Neural progenitor cell (in vitro differentiated cells): ENCODE data around the gene RAB20. TPM values are rescaled to one million over a fixed set of nuclear protein-coding genes. Genes with fewer than 3 reads are reported as not detected.
A peak's percentile ranks its signal among the peaks of the same experiment; 100 is the strongest.

Experiments used
- DNase-seq: peaks from one replicate; pipeline ENCODE4 v3.0.0-alpha.2; 2016; ENCODE audit warnings: low spot score
- H2AFZ ChIP-seq: fragments of 200-600 bp; sonication (generic); replicated peaks from 2 replicates; pipeline ENCODE4 v1.6.1; 2016; ENCODE audit warnings: antibody characterized with exemption
- H3F3A ChIP-seq: fragments of 200-600 bp; sonication (generic); 2 replicates; pipeline ENCODE4 v1.6.1; 2016; ENCODE audit warnings: antibody characterized with exemption, low read depth
- H3K27ac ChIP-seq: fragments of 200-600 bp; sonication (generic); 2 replicates; pipeline ENCODE4 v1.5.1; 2016; ENCODE audit warnings: mild to moderate bottlenecking
- H3K27me3 ChIP-seq: fragments of 200-600 bp; sonication (generic); 2 replicates; pipeline ENCODE4 v1.6.1; 2016; ENCODE audit warnings: mild to moderate bottlenecking, moderate library complexity
- H3K36me3 ChIP-seq: fragments of 200-600 bp; sonication (generic); 2 replicates; pipeline ENCODE4 v1.5.1; 2016
- H3K4me1 ChIP-seq: fragments of 200-600 bp; sonication (generic); 2 replicates; pipeline ENCODE4 v1.6.1; 2016; ENCODE audit warnings: mixed run types
- H3K4me2 ChIP-seq: fragments of 200-600 bp; sonication (generic); 2 replicates; pipeline ENCODE4 v1.6.1; 2016
- H3K4me3 ChIP-seq: fragments of 200-600 bp; sonication (generic); 2 replicates; pipeline ENCODE4 v1.5.1; 2016
- H3K79me2 ChIP-seq: fragments of 200-600 bp; sonication (generic); 2 replicates; pipeline ENCODE4 v1.6.1; 2016; ENCODE audit warnings: low read depth
- H3K9ac ChIP-seq: fragments of 200-600 bp; sonication (generic); 2 replicates; pipeline ENCODE4 v1.6.1; 2016
- H3K9me3 ChIP-seq: fragments of 200-600 bp; sonication (generic); 2 replicates; pipeline ENCODE4 v1.5.1; 2016; ENCODE audit warnings: low read depth
- H4K20me1 ChIP-seq: fragments of 200-600 bp; sonication (generic); 2 replicates; pipeline ENCODE4 v1.6.1; 2016; ENCODE audit warnings: low read depth
- H3K27ac Mint-ChIP-seq: 3 replicates; pipeline ENCODE4 v1.8.0; 2021; ENCODE audit warnings: mixed read lengths
- H3K27me3 Mint-ChIP-seq: 2 replicates; pipeline ENCODE4 v1.8.0; 2022; ENCODE audit warnings: low read depth, mild to moderate bottlenecking, inconsistent platforms, moderate library complexity, mixed read lengths; ENCODE audit not compliant: insufficient read depth
- H3K36me3 Mint-ChIP-seq: 3 replicates; pipeline ENCODE4 v1.8.0; 2021; ENCODE audit warnings: mixed read lengths
- H3K4me1 Mint-ChIP-seq: 3 replicates; pipeline ENCODE4 v1.8.0; 2021; ENCODE audit warnings: mixed read lengths
- H3K4me3 Mint-ChIP-seq: 3 replicates; pipeline ENCODE4 v1.8.0; 2021; ENCODE audit warnings: mild to moderate bottlenecking, moderate library complexity, mixed read lengths
- H3K9me3 Mint-ChIP-seq: 3 replicates; pipeline ENCODE4 v1.8.0; 2020; ENCODE audit warnings: mixed read lengths
- EZH2 ChIP-seq: fragments of 200-600 bp; sonication (generic); IDR thresholded peaks from 2 replicates; pipeline ENCODE4 v1.6.1; 2017; ENCODE audit warnings: antibody characterized with exemption, mild to moderate bottlenecking, moderate library complexity
- EZH2phosphoT487 ChIP-seq: fragments of 200-600 bp; sonication (generic); IDR thresholded peaks from 2 replicates; pipeline ENCODE4 v1.6.1; 2017; ENCODE audit warnings: antibody characterized with exemption
- total RNA-seq: library from RNA; depleted of rRNA; stranded (reverse); fragments of >200 nt; gene quantifications from 2 replicates; pipeline ENCODE4 v1.2.3, GENCODE V29; 2015; ENCODE audit warnings: low replicate concordance
- TF ChIP-seq, protein P1 (sequence below): fragments of 200-600 bp; sonication (generic); IDR thresholded peaks from 2 replicates; pipeline ENCODE4 v1.5.1; 2017; ENCODE audit warnings: antibody characterized with exemption, mild to moderate bottlenecking

Gene RAB20
- total RNA-seq, 1 donor from 2014 or later, result 0.58 TPM

DNA sequence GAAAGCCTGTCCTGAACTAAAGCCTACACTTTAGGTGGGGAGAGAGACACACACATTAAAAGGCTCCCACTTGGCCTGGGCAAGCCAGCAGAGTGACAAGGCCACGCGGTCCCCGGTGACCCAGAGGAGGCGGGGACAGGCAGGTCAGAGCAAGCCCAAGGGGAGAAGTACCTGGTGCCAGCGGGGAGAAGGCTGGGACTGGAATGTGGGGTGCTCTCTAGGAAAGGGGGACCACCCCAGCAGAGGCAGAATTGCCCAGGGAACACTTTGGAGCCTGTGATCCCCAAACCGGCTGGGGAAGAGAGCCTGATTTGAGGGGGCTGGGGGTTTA, 82.3 kb downstream of the RAB20 start:
- Mint-ChIP-seq H3K36me3 (peaks cover 22% of the 10 kb centered on the region), H3K4me1 (no peaks in the 10 kb centered on the region), H3K27ac (peak overlapping the region; percentile 80), H3K4me3 (no peak overlapping the region), H3K27me3 (peaks cover 8% of the 10 kb centered on the region), H3K9me3 (no peaks in the 10 kb centered on the region)
- Histone ChIP-seq H3K4me2 (no peak overlapping the region), H3K27me3 (no peaks in the 10 kb centered on the region), H3F3A (no peaks in the 10 kb centered on the region), H3K4me1 (peaks cover 5% of the 10 kb centered on the region), H3K4me3 (no peak overlapping the region), H3K27ac (no peak overlapping the region), H4K20me1 (no peaks in the 10 kb centered on the region), H3K79me2 (no peaks in the 10 kb centered on the region), H2AFZ (no peak overlapping the region), H3K36me3 (no peaks in the 10 kb centered on the region), H3K9ac (no peak overlapping the region), H3K9me3 (no peaks in the 10 kb centered on the region)
- TF ChIP-seq EZH2 (no peak), EZH2phosphoT487 (no peak)
- TF ChIP-seq, protein P1, sequence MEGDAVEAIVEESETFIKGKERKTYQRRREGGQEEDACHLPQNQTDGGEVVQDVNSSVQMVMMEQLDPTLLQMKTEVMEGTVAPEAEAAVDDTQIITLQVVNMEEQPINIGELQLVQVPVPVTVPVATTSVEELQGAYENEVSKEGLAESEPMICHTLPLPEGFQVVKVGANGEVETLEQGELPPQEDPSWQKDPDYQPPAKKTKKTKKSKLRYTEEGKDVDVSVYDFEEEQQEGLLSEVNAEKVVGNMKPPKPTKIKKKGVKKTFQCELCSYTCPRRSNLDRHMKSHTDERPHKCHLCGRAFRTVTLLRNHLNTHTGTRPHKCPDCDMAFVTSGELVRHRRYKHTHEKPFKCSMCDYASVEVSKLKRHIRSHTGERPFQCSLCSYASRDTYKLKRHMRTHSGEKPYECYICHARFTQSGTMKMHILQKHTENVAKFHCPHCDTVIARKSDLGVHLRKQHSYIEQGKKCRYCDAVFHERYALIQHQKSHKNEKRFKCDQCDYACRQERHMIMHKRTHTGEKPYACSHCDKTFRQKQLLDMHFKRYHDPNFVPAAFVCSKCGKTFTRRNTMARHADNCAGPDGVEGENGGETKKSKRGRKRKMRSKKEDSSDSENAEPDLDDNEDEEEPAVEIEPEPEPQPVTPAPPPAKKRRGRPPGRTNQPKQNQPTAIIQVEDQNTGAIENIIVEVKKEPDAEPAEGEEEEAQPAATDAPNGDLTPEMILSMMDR, result no peak
- no peak for DNase-seq

DNA sequence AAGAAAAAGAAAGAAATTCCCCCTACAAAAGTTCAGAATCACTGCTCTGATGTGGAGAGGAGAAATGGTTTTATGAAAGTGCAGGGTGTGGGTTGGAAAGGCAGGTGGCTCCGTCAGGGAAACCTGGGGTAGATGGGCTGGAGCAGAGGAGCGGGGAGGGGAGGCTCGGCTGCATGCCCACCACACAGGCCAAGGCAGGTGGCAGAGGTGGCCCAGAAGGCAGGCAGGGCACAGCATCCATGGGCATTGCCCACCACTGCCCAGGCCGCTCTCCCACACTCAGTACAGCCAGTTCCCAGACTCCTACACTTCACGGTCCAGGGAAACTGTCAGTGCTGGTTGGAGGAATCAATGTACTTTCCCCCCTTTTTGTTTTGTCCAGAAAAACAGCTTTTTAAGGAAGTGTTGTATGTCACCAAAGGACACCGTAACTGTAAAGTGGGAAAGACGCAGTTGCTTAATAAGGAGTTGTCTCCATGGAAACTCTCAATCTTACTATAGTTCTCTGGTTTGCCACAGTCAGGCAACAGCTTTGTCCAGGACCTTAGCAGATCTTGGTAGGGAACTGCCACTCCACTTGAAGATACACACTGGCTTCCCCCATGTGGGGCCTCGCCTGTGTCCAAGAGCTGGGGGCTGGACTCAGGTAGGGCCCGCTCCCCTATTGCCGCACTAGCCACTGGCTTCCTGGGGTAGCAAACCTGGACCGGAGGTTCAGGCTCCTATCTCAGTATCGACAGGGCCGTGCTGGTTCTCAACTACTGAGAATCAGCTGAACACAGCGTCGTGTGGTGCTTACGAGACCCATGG, 82.9 kb downstream of the RAB20 start:
- peak overlapping the region; percentile 80 for H3K27ac Mint-ChIP-seq
- H3K27ac ChIP-seq, result no peak overlapping the region
- peaks cover 27% of the 10 kb centered on the region for H3K36me3 Mint-ChIP-seq

DNA sequence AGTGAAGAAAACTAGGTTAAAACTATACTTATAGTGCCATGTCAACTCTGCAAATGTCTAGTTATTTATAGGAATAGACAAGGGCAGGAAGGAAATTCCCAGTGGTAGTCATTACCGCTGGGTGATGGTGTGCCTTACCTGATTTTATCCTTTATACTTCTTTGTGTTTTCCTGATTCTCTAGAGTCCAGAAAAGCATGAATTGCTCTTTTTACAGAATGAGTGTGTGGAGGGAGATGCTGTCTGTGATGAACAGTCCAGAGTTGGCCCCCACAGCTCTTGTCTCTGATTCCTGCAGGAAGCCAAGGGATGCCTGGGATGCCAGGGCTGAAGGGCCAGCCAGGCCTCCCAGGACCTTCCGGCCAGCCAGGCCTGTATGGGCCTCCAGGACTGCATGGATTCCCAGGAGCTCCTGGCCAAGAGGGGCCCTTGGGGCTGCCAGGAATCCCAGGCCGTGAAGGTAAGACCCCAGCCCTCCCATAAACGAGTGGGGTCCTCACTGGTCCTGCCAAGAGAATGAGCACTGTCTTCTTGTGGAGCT, 83.7 kb downstream of the RAB20 start:
- Histone ChIP-seq H2AFZ (no peak overlapping the region), H3K9ac (no peak overlapping the region), H4K20me1 (no peaks in the 10 kb centered on the region), H3K4me1 (peaks cover 5% of the 10 kb centered on the region), H3K4me3 (no peak overlapping the region), H3K9me3 (no peaks in the 10 kb centered on the region), H3K27me3 (no peaks in the 10 kb centered on the region), H3K36me3 (no peaks in the 10 kb centered on the region), H3K79me2 (no peaks in the 10 kb centered on the region), H3K4me2 (no peak overlapping the region), H3F3A (no peaks in the 10 kb centered on the region), H3K27ac (no peak overlapping the region)
- TF ChIP-seq, protein P1, result no peak
- TF ChIP-seq EZH2 (no peak), EZH2phosphoT487 (no peak)
- Mint-ChIP-seq H3K36me3 (peaks cover 28% of the 10 kb centered on the region), H3K27ac (no peak overlapping the region), H3K4me3 (no peak overlapping the region), H3K27me3 (peaks cover 8% of the 10 kb centered on the region), H3K9me3 (no peaks in the 10 kb centered on the region), H3K4me1 (no peaks in the 10 kb centered on the region)
- no peak for DNase-seq

More for the DNA sequence above, 82.9 kb downstream of the RAB20 start:
- H3K4me3 ChIP-seq, result no peak overlapping the region
- no peak overlapping the region for H3K4me2 ChIP-seq
- Mint-ChIP-seq H3K27me3 (peaks cover 8% of the 10 kb centered on the region), H3K4me3 (no peak overlapping the region), H3K9me3 (no peaks in the 10 kb centered on the region), H3K4me1 (no peaks in the 10 kb centered on the region)
- H3K9ac ChIP-seq, result no peak overlapping the region
- H3F3A ChIP-seq, result no peaks in the 10 kb centered on the region
- H3K36me3 ChIP-seq, result no peaks in the 10 kb centered on the region
- no peaks in the 10 kb centered on the region for H3K79me2 ChIP-seq
- TF ChIP-seq EZH2phosphoT487 (no peak), EZH2 (no peak)
- TF ChIP-seq, protein P1, result no peak
- peaks cover 5% of the 10 kb centered on the region for H3K4me1 ChIP-seq
- H3K9me3 ChIP-seq, result no peaks in the 10 kb centered on the region
- no peaks in the 10 kb centered on the region for H4K20me1 ChIP-seq
- no peak for DNase-seq
- no peak overlapping the region for H2AFZ ChIP-seq
- H3K27me3 ChIP-seq, result no peaks in the 10 kb centered on the region
